Right lobe of liver (tissue), 6 donors: ENCODE data around the gene TLX1. TPM values are rescaled to one million over a fixed set of nuclear protein-coding genes. Genes with fewer than 3 reads are reported as not detected.

Experiments
- ATAC-seq, 4 donors: fragments of 200-7000 bp; cut with Tn5 transposase; one replicate each; pipeline ENCODE4 v1.9.1; 2020; ENCODE audit warnings: mild to moderate bottlenecking in 4 of 4, moderate library complexity in 4 of 4
- DNase-seq, 3 donors: peaks; one replicate each; pipeline ENCODE4 v3.0.0-alpha.2; 2020
- H3K27ac ChIP-seq, 3 donors: fragments of 200-600 bp; one replicate each; pipeline ENCODE4 v1.8.0; 2022
- H3K27me3 ChIP-seq, 2 donors: fragments of 200-600 bp; one replicate each; pipeline ENCODE4 v1.8.0; 2022
- H3K36me3 ChIP-seq, 4 donors: fragments of 200-600 bp; sonication (generic) in 1 of 4; one replicate each; pipeline versions ENCODE4 v1.5.1 to v1.8.0; 2017 to 2022; ENCODE audit warnings: control low read depth in 1 of 4
- H3K4me1 ChIP-seq, 4 donors: fragments of 200-600 bp; sonication (generic) in 1 of 4; one replicate each; pipeline versions ENCODE4 v1.5.1 to v1.8.0; 2017 to 2022; ENCODE audit warnings: control low read depth in 1 of 4
- H3K4me3 ChIP-seq, 3 donors: fragments of 200-600 bp; one replicate each; pipeline ENCODE4 v1.8.0; 2022
- H3K9me3 ChIP-seq, 4 donors: fragments of 200-600 bp; sonication (generic) in 1 of 4; one replicate each; pipeline versions ENCODE4 v1.5.1 to v1.8.0; 2017 to 2022; ENCODE audit warnings: control low read depth in 1 of 4
- POLR2A ChIP-seq: fragments of 450-650 bp; IDR thresholded peaks from one replicate; pipeline ENCODE4 v1.6.1; 2017; ENCODE audit warnings: antibody characterized with exemption, mild to moderate bottlenecking
- WGBS: methylation state at CpG from one replicate; pipeline ENCODE4 v1.1.6; 2018; ENCODE audit warnings: low coverage, low lambda C conversion rate; ENCODE audit not compliant: insufficient coverage; ENCODE audit errors: missing lambda C conversion rate; 5-methylcytosine and 5-hydroxymethylcytosine counted together
- intact Hi-C, 2 donors: fragments of 100-400 bp; cut with DNase I; formaldehyde crosslinking; loops; one replicate each; pipeline versions ENCODE4 v1.11.2 to v1.14.1; 2022
- total RNA-seq, 6 experiments: library from RNA; depleted of rRNA in 2 of 6; stranded (reverse); fragments of >200 nt in 2 of 6; fragmentation: NEBNext Ultra II Directional in 3 of 6; extraction: Animal tissue kit (Norgen Biotek cat#: 25700) in 3 of 6; gene quantifications; one replicate each; pipeline versions ENCODE4 v1.1.0 to v1.2.4, GENCODE V29; 2016 to 2023
- TF ChIP-seq, protein P1 (sequence below), 4 donors: fragments of 200-600 bp in 3 of 4; fragments of 450-650 bp in 1 of 4; IDR thresholded peaks; one replicate each; pipeline versions ENCODE4 v1.5.1 to v1.8.0; 2016 to 2022; ENCODE audit warnings: antibody characterized with exemption in 4 of 4, mild to moderate bottlenecking in 2 of 4
- donor health status: DM: no; HTN: yes; CAD: no.
- donor health status: DM: no; HTN: no; CAD: no.
- donor health status: DM: no; HTN: no; CAD: no.
- donor health status: DM: no; HTN: yes; CAD: no.
- donor health status: DM: no; HTN: yes; CAD: no.

Gene TLX1
- total RNA-seq, 6 experiments from 2014 or later: 0.12 to 0.60 (median 0.27) TPM

- intact Hi-C loops: loop anchor here (5.0 kb wide), 1 partner anchor 44 kb away; no protein-coding TSS in a partner anchor
- ATAC-seq (no peak), DNase-seq (no peak)
- H3K4me1 ChIP-seq: peaks cover 0 to under 1% (median 0%) of the 10 kb centered on the region in 4 donors
- no peak overlapping the region for H3K27ac ChIP-seq
- WGBS: 48% methylated on average over 3 of the region's 4 CpGs
- H3K27me3 ChIP-seq: no peaks in the 10 kb centered on the region
- TF ChIP-seq, protein P1, sequence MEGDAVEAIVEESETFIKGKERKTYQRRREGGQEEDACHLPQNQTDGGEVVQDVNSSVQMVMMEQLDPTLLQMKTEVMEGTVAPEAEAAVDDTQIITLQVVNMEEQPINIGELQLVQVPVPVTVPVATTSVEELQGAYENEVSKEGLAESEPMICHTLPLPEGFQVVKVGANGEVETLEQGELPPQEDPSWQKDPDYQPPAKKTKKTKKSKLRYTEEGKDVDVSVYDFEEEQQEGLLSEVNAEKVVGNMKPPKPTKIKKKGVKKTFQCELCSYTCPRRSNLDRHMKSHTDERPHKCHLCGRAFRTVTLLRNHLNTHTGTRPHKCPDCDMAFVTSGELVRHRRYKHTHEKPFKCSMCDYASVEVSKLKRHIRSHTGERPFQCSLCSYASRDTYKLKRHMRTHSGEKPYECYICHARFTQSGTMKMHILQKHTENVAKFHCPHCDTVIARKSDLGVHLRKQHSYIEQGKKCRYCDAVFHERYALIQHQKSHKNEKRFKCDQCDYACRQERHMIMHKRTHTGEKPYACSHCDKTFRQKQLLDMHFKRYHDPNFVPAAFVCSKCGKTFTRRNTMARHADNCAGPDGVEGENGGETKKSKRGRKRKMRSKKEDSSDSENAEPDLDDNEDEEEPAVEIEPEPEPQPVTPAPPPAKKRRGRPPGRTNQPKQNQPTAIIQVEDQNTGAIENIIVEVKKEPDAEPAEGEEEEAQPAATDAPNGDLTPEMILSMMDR (IDR thresholded peaks at IDR 0.05): no peak
- TF ChIP-seq POLR2A: no peak
- no peaks in the 10 kb centered on the region for H3K9me3 ChIP-seq
- H3K36me3 ChIP-seq: no peaks in the 10 kb centered on the region
- H3K4me3 ChIP-seq: no peak overlapping the region
Observed at GRCh38 chr10:101097881-101098280, 33.2 kb upstream of the TLX1 start.

GRCh38 chr10:101099901-101100300, 31.2 kb upstream of the TLX1 start:
- TF ChIP-seq, protein P1 (IDR thresholded peaks at IDR 0.05): no peak
- no peak for TF ChIP-seq POLR2A
- WGBS: 42% methylated on average over 3 of the region's 6 CpGs
- intact Hi-C loops: loop anchor here (5.0 kb wide), 1 partner anchor 42 kb away; no protein-coding TSS in a partner anchor
- H3K4me3 ChIP-seq: no peak overlapping the region
- ATAC-seq (no peak), DNase-seq (no peak)
- no peaks in the 10 kb centered on the region for H3K27me3 ChIP-seq
- H3K4me1 ChIP-seq: no peaks in the 10 kb centered on the region
- no peaks in the 10 kb centered on the region for H3K9me3 ChIP-seq
- H3K36me3 ChIP-seq: no peaks in the 10 kb centered on the region
- no peak overlapping the region for H3K27ac ChIP-seq

DNA sequence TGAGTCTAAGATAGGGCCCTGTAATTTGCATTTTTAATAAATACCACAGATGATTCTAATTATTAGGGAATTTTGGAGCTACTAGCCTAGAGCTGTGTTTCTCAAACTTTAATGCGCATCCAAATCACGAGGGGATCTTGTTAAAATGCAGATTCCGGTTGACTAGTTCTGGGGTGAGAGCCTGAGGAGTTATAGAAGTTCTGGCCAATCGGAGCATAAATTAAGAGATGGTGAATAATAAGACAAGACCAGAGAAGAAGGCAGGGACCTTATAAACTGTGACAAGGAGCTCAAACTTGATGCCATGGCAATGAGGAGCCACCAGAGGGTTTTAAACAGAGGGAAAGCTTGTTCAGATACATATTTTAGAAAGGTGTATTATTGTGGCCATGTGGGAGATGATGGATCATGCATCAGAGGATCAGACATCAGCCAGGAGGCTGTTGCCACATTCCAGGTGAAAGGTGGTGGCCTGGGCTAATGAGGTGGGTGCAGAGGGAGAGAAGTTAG, 29.7 kb upstream of the TLX1 start:
- intact Hi-C loops: no loop called here
- 59% methylated on average over 4 of the region's 4 CpGs for WGBS
- H3K36me3 ChIP-seq: no peaks in the 10 kb centered on the region
- no peaks in the 10 kb centered on the region for H3K27me3 ChIP-seq
- H3K4me1 ChIP-seq: no peaks in the 10 kb centered on the region
- H3K4me3 ChIP-seq: no peak overlapping the region
- ATAC-seq (no peak), DNase-seq (no peak)
- no peak overlapping the region for H3K27ac ChIP-seq
- H3K9me3 ChIP-seq: no peaks in the 10 kb centered on the region
- TF ChIP-seq, protein P1 (IDR thresholded peaks at IDR 0.05): no peak
- no peak for TF ChIP-seq POLR2A

DNA sequence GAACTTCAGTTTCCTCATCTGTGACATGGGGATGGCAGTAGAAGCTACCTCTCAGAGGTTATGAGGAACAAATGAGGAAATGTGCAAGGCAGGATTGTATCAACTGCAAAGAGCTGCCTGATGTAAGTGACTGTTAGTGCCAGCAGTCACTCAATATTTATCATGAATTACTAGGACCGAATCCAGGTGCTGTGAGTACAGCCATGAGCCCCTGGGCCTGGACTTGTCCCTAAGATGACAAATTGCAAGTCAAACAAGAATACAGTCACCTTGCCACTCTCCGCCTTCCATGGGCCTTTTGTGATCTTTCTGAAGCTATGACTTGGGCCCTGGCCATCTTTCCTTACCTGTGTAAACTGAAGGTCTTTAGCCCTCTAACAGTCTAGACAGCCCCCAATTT, 27.7 kb upstream of the TLX1 start:
- no peak for TF ChIP-seq POLR2A
- TF ChIP-seq, protein P1 (IDR thresholded peaks at IDR 0.05): no peak
- H3K36me3 ChIP-seq: no peaks in the 10 kb centered on the region
- no peak for DNase-seq
- no peak for ATAC-seq
- whole genome bisulfite sequencing: 25% methylated on average over 1 of the region's 2 CpGs
- H3K9me3 ChIP-seq: no peaks in the 10 kb centered on the region
- intact Hi-C loops: no loop called here
- no peaks in the 10 kb centered on the region for H3K4me1 ChIP-seq
- no peak overlapping the region for H3K27ac ChIP-seq
- H3K4me3 ChIP-seq: no peak overlapping the region
- H3K27me3 ChIP-seq: no peaks in the 10 kb centered on the region

GRCh38 chr10:101106351-101106750, 24.7 kb upstream of the TLX1 start:
- Histone ChIP-seq H3K4me3 (no peak overlapping the region), H3K9me3 (no peaks in the 10 kb centered on the region), H3K27ac (no peak overlapping the region), H3K27me3 (no peaks in the 10 kb centered on the region), H3K36me3 (no peaks in the 10 kb centered on the region), H3K4me1 (no peaks in the 10 kb centered on the region)
- DNase-seq (no peak), ATAC-seq (no peak)
- intact Hi-C loops: no loop called here
- WGBS: 70% methylated on average over 3 of the region's 6 CpGs
- TF ChIP-seq, protein P1 (IDR thresholded peaks at IDR 0.05): no peak
- no peak for TF ChIP-seq POLR2A
